G401.6 (cell line): Measurements from ENCODE around the gene VGLL4.

Source experiments
- FAIRE-seq: peaks from 2 replicates; lab custom pipeline; 2012; peaks lifted over from hg19 to GRCh38; lab: Jason Lieb, UNC

VGLL4 gene

GRCh38 chr3:11564577-11565001 is 79.1 kb downstream of the VGLL4 start:
- no peak for FAIRE-seq

DNA sequence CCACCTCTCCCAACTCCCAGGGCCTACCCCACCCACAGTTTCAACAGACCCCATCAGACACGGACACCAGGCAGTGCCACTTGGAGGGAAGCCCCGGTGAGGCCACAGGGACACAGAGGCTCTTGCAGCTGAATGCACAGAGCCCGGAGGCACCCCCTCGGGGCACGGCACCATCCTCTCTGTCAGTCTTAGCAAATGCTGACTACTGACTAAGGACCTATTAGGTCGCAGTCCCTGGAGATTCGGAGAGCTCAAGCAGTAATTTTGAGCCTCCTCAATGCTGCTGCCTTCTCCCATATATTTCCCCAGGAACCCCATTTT is 79.9 kb downstream of the VGLL4 start:
- FAIRE-seq, result no peak

DNA sequence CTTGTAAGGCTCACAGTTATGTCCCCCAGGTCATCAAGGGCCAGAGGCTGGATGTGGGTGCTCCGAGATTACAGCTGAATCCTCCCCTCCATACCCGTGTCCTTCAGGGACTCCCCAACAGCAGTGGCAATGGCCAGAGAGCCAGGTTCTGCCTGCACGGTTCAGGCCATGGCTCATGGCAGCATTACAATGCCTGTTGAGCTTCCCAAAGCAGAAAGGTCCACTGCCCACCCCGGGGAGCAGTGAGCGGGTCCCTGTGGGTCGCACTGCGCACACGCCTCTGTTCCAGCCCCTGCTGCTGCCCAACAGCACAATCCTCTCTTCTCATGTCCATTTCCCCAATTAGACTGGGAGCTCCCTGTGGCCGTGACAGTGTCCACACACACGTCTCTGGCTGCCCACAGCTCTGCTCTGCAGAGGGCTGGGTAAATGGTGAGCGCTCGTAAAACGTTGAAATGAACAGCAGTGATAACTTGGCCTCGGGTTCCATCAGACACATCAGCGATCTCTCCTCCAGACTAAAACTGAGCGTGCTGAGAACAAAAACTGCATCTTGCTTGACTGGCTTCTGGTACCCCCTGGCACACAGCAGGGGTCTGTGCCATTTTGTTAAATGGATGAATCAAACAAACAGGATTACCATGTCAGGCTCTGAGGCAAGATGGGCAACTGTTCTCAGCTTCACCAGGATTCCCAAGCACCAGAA is 80.4 kb downstream of the VGLL4 start:
- FAIRE-seq, result no peak

DNA sequence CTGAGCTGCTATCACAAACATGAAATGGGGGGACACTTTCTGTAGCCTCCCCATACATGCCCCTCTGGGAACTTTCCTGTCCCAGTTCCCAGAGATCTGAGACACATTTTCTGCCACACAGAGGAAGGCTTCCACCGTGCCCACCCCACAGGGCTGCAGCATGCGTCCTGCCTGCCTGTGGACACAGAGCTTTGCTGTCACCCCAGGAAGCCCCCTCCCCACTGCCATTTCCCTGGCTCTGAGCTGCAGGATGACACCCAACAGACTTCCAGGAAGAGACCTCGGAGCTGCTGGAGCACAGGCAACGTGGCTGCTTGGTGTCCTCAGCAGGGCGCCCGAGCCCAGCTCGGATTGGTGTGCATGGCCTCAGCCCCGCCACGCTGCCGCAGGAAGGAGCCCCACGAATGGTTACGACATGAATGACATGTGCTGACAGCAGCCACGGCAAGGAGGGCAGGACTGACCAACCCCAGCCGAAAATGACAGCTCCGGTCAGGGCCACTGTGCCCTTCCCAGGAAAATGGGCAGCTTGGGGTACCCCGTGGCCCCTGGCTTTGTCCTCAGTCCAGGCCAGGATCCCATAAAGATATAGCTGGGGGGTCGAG is 81.3 kb downstream of the VGLL4 start:
- FAIRE-seq, result no peak

- no peak for FAIRE-seq
Measured at GRCh38 chr3:11560746-11561145, 83.0 kb downstream of the VGLL4 start.

DNA sequence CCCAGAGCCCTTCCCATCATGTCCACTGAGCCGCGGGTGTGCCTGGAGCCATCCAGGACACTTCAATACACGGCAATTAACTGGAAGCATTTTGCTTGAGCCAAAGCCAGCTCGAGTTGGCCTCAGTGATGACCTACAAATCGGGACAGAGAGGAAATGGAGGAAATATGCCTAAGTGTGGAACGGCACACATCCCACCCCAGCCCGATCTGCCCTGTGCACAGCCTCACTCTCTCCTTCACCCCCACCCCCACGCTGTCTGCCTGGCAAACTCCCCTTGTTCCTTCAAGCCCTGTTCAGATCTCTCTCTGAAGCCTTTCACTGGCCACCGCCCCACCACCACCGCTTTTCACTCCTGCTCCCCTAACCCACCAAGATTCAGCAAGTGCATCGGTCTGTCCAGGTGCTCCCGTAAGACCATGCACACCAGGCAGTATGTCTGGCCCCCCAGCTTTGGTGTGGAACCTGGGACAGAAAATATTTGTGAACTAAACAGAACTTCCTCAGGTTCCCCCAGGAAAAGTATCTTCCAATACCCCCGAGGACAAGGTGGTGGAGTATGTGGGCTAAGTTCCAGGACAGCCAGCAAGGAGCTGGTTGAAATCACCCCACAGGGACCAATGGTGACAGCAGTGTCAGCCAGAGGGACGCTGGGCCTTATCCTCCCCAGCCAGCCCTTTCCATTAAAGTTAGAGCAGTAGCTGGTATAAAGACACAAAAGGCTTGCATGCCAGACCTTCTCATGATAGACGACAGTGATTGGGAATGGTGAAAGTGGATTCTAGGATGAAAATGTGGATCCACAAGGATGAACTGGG is 83.7 kb downstream of the VGLL4 start:
- FAIRE-seq, result no peak

DNA sequence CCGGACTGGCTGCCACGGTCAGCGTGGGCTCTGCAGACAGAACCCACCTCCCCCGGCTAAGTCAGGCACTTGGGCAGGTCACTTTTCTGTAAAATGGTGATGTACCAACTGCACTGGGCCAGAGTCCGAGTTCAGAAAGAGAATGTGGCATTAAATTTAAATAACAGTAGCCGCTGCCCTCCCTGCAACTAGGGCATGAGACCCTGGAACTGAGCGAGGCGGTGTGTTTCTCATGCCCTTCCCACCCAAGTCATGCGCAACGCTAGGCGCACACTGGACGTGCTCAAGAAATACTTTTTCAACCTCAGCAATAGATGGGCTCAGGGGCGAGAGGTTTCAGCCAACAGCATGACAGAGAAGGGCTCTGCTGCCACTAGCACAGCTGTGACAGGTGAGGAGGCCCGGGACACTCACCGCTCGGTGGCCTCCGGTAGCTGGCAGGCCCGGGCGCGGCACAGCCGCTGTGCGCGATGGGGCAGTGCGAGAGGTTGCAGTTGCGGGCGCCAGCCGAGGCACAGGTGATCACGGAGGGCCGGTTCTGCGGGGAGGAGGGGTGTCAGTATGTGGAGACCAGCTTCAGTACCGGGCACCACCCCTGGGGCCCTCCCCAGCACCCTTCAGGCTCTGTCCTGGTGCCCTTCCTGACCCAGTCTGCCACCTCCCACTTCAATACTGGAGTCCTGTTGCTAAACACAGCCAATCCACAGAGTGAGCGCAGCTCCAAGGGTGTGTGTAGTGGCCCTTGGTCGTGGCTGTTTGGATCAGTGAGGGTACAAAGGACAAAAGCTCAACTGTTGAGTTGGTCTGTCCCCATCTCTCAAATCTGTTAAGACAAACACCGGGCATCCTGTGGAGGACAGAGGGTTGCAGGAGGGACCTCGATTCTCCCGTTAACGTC is 84.5 kb downstream of the VGLL4 start:
- no peak for FAIRE-seq

DNA sequence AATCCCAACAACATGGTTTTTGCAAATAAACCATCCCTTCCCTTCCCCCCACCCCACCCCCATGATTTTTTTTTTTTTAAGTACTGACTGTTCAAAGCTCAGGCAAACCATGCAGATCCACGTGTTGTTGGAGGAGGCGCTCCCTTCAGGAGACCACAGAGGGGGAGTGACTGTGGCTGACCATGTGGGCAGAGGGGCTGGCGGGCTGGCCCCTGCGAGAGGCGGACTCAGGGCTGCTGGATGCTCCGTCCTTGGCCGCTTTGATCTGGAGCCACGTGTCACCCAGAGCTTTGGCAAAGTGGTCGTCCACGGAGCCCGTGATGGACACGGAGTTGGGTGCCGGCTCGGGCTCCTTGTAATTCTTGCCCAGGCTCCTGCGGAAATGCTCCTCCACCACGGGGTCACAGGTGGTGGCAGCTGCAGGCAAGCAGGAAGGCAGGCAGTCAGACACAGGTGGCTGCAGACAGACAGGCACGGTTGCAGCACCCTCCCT is 85.3 kb downstream of the VGLL4 start:
- FAIRE-seq, result no peak

GRCh38 chr3:11558002-11558401 is 85.7 kb downstream of the VGLL4 start:
- FAIRE-seq, result no peak

DNA sequence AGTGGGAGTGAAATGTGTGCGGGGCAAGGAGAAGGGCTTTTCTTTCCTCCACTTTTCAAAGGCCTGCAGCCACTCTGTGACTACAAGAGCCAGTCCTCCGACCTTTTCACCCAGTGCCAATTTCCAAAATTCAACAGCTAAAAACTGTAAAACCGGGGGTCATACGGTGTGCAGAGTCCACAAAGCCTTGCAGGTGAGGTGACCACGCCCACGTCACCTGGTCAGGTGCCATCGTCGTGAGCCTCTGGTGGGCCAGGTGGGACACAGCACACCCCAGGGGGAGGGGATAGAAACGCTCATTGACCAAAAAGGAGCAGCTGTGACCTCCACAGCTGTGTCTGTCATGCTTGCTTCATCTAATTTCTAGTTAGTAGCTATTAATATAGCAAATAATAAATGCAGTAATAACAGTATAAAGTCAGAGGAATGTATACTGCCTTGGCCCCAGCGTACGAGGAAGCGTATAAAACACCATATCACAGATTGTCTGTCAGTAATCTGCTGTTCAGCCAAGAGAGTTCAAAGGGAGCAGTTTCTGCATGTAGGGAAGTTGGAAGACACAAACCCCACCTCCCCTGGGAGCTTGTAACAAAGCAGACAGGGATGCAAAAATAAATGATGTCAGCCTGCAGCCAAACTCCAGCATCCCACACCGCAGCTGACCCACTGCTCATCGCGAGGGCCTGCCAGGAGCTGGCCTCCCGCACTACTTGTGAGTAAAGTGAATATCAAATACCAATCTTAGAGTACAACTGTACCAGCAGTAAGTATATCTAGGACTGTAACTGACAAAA is 86.7 kb downstream of the VGLL4 start:
- FAIRE-seq, result no peak

GRCh38 chr3:11555881-11556633 is 87.7 kb downstream of the VGLL4 start:
- FAIRE-seq, result no peak

DNA sequence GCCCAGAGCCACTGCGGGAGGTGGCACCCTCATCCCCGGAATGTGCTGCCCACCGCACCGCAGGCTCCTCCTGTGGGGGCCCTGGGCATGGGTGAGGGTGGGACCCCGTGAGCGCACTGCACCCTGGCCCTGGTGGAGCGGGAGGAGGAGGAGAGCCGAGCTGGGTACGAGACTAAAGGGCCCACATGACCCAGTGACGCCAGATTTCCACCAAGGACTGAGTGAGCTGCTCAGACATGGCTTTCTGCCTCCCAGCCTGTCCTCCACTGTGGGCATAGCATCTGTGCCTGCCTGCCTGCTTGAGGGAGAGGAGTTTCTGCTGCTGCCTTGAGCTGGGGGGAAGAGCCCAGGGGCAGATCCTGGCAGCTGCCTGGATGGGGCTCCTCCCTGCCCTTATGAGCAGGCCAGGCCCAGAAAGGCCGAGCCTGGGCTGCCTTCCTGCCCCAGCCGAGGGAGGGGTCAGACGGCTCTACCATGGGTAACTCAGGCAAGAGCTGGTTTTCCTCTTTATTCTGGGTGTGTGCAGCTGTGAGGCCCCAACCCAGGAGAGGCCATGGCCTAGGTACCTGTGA is 88.4 kb downstream of the VGLL4 start:
- FAIRE-seq, result no peak

DNA sequence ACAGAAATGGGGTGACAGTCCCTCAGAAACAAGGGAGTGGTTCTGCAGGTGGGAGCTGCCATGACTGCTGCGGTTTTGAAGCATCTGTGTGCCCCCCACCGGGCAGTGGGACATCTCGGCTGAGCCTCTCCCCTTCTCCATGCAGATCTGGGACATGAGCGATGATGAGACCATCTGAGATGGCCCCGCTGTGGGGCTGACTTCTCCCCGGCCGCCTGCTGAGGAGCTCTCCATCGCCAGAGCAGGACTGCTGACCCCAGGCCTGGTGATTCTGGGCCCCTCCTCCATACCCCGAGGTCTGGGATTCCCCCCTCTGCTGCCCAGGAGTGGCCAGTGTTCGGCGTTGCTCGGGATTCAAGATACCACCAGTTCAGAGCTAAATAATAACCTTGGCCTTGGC is 89.0 kb downstream of the VGLL4 start:
- no peak for FAIRE-seq

GRCh38 chr3:11554236-11554610 is 89.5 kb downstream of the VGLL4 start:
- no peak for FAIRE-seq

GRCh38 chr3:11553436-11554235 is 90.1 kb downstream of the VGLL4 start:
- FAIRE-seq, result no peak

- FAIRE-seq, result no peak
Measured at GRCh38 chr3:11552289-11553264, 91.1 kb downstream of the VGLL4 start.

DNA sequence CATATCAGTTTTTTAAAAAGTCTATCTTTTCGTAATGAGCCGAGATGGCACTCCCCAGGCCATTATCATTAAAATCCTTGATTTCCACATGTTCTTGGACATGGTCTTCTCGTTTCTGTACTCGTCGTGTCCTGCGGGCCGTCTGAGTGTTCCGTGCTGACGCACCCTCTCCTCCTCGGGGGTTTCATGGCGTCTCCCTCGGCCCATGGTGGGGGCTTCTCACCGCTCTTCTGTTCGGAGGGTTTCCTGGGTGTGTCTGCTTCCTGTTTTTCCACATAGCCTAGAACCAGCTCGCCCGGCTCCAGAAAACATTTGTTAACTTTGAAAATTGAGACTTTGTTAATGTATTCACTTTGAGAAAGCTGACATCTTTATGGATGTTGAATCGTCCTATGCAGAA is 92.7 kb downstream of the VGLL4 start:
- no peak for FAIRE-seq

GRCh38 chr3:11549580-11550140 is 94.1 kb downstream of the VGLL4 start:
- no peak for FAIRE-seq
